Mucosa of gallbladder (tissue), 1 donor: Measurements from ENCODE around the gene STX2. TPM values are rescaled to one million over a fixed set of nuclear protein-coding genes. Genes with fewer than 3 reads are reported as not detected.
"Not testable (repeated sequence)": the region's sequence is repeated elsewhere in the genome, so short reads cannot be mapped to it uniquely, and the experiment has no call there.

Experiments used
- DNase-seq: peaks from one replicate; pipeline ENCODE4 v3.0.0-alpha.2; 2020; ENCODE audit warnings: low spot score
- total RNA-seq: library from RNA; stranded (reverse); gene quantifications from one replicate; pipeline ENCODE4 v1.2.1, GENCODE V29; 2021
- donor health status: DM: no; HTN: no; CAD: no.

Gene STX2
- total RNA-seq, 1 donor from 2014 or later, result 16.2 TPM

DNA sequence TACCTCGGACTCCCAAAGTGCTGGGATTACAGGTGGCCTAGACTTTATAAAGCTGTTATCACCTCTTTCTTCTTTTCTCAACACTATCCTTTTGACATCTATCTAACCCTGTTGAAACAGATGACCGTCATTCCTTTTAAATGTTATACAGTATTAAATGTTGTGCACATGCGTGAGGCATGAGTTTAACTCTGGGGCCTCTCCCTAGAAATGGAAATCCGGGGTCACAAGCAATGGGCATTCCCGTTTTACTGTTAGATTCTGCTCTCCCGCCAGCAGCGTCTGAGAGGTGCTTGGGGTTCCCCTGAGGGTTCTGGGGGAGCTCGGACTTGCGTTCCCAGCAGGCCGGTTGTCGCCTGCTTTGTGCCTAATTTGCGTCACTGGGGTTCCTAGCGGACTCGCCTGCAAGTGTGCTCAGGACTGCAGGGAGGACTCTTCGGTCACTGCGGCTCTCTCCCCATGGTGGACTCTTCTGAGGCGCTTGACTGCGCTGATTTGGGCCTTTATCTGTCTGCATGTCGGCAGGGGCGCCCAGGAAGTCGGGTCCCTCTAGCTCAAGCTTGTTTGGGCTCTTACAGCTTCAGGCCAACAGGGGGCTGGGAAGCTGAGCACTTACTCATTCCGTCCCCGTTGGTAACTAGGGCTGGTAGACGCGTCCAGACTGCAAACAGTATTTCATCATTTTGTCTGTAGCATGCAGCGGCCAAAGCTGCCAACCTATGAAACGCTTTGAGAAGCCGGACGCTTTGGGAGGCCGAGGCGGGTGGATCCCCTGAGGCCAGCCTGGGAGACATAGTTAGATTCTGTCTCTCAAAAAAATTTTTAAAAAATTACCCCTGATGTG is 31.6 kb upstream of the STX2 start:
- DNase-seq, result peak; percentile 45

DNA sequence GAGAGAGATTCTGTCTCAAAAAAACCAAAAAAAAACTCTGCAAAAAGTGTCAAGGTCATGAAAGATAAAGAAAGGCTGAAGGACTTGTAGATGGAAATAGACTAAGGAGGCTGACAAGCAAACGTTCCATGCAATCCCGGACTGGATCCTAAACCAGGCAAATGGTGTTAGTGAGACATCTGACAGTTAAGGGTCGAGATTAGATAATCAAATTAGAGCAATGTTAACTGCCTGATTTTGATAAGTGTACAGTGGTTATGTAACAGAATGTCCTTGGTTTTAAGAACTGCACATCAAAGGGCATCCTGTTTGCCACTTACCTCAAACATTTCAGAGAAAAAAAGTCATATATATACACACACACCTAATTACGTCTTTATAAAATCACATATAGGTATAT is 29.4 kb upstream of the STX2 start:
- no peak for DNase-seq

DNA sequence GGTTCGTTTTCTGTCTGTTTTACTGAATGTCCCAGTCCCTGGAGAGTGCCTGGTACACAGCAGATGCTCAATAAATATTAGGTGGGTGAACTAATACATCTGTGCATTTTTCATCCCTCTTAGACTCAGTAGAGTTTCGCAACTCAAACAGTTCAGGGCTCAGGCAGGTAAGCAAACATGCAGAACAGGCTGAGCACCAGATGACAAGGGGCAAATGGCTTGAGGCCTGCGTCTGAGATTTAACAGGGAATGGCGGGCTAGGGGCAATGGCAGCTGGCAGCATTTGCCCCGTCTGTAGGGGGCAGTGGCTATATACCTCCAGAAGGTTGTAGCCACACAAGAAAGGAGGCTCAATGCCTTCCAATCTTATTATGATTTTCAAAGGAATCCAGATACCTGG is 24.2 kb upstream of the STX2 start:
- DNase-seq, result no peak

DNA sequence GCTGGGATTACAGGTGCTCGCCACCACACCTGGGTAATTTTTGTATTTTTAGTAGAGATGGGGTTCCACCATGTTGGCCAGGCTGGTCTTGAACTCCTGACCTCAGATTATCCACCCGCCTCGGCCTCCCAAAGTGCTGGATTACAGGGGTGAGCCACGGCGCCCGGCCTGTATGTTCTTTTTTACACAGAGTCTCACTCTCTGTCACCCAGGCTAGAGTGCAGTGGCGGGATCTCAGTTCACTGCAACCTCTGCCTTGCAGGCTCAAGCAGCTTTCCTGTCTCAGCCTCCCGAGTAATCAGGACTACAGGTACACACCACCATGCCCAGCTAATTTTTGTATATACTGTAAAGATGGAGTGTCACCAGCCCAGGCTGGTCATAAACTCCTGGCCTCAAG is 23.7 kb upstream of the STX2 start:
- not testable (repeated sequence) for DNase-seq

DNA sequence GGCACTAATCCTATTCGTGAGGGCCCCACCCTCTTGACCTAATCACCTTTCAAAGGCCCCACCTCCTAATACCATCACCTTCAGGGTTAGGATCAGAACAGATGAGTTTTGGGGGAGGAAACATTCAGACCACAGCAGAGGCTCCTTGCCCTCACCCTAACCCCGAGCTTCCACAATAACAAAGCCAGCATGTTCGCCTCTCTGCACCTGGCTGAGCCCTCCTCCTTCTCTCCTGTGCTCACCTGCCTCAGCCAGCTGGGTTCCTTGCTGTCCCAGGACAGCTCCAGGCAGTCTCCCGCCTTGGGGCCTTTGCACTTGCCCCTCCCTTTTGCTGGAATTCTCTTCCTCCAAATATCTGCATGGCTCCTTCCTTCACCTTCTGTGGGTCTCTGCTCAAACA is 23.1 kb upstream of the STX2 start:
- DNase-seq, result no peak

DNA sequence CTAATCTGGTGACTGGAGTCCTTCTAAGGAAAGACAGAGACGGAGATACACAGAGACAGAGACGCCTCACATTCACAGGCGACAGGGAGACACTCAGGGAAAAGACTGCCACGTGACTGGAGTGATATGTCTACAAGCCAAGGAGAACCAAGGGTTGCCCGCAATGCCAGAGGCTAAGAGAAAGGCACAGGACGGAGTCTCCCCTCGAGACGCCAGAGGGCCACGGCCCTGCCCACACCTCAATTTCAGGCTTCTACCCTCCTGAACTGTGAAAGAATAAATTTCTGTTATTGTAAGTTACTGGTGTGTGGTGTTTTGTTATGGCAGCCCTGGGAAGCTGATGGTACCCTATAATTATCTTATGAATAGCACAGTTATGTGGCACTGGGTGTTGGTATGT is 21.3 kb upstream of the STX2 start:
- no peak for DNase-seq

DNA sequence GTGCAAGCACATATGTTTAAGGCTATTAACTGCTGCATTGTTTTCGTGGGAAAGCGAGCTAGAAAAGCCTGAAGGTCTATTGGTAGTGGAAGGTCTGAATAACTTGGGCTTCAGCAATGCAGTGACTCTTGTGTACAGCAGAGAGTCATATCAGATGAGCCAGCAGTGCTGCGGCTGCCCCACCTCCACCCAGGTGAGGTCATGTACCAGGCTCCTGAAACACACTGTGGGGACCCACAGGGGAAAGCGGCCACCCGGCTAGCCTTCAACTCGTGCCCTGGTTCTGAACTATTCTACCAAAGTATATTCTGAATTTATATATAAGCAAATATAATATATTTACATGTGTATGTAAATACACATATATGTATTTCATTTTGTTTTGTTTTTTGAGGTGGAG is 20.1 kb upstream of the STX2 start:
- no peak for DNase-seq

DNA sequence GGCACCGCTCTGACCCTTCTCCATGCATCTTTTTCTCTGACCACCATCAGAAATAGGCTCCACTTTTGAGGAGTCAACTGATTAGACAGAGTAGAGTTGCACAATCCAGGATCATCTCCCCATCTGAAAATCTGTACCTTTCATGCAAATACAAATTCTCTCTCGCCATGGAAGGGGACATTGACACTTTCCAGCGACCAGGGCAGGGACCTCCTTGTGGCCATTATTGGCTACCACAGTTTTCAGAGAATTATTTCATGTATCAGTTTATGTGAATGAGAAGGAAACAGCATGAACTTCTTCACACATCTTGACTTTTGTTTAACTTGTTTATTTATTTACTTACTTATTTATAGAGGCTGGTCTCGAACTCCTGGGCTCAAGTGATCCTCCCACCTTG is 19.0 kb upstream of the STX2 start:
- no peak for DNase-seq

DNA sequence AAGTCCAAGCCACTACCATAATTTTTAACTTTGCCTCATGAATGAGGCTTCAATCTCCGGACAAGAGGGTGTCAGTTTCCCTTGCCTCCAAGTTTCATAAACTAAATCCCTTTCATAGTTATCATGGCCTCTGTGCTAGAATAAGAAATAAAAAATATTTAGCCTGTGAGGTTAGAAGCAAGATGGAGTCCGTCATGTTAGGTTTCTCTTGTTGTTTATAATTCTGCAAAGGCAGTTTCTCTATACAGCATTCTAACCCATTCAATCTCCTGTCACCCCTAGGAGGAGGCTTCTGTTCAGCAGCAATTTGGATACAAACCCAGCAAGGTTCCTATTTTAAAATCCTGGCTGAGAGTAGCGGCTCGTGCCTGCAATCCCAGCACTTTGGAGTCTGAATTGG is 17.0 kb upstream of the STX2 start:
- no peak for DNase-seq

DNA sequence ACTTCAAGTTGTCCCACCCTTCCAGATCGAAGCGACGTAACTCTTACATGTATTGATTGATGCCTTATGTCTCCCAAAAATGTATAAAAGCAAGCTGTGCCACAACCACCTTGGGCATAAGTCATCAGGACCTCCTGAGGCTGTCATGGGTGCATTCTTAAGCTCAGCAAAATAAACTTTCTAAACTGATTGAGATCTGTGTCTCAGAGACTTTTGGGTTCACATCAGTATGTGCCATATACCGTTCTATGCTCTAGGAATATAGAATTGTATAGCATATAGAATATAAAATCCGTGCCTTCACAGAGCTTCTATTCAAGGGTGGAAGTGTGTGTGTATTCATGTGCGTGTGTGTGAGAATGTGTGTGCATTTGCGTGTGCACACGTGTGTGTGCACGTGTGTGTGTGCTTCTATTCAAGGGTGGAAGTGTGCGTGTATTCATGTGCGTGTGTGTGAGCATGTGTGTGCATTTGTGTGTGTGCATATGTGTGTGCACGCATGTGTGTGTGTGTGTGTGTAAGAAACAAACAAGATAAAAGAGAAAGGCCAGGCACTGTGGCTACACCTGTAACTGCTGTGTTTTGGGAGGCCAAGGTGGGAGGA is 11.5 kb upstream of the STX2 start:
- no peak for DNase-seq

DNA sequence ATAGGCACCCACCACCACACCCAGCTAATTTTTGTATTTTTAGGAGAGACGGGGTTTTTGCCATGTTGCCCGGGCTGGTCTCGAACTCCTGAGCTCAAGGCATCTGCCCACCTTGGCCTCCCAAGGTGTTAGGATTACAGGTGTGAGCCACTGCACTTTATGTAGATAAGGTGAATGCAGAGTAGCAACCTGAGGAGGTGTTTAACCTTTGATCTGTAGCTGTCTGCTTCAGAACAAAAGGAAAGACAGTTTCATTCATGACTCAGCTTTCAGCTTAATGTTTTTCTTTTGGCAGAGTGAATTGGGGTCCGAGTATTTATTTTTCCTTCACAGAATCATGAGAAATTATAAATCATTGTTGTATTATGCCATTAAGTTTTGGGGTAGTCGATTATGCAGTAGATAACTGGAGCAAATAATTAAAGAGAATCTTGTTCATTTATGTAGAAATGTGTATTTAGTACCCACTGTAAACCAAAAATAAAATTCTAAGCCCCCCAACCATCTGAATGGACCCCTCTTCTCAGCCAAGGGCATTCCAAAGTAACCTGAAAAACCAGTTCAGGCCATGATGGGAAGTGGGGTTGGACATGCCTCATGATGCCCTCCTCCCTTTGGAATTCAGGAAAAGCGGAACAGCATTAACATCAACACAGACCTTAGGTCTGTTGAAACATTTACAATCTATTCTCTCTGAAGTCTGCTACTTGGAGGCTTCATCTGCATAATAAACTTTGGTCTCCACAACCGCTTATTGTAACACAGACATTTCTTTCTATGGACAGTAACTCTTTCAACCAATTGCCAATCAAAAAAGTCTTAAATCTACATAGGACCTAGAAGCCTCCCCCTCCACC is 10.7 kb upstream of the STX2 start:
- peak; percentile 34 for DNase-seq

DNA sequence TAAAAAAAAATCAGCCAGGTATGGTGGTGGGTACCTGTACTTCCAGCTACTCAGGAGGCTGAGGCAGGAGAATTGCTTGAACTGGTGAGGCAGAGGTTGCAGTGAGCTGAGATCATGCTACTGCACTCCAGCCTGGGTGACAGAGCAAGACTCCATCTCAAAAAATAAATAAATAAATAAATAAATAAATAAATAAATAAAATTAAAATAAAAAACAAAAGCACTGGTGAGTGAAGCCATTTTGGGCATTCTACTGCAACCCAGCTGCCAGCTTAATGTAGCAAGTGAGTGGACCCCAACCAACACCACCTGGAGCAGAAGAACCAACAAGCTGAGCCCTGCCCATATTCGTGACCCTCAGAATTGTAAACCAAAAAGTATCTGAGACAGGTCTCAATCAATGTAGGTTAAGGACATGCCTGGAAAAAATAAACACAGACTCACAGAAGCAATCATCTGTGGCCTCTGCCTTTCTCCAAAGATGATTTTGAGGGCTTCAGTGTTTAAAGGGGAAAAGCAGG is 9.8 kb upstream of the STX2 start:
- not testable (repeated sequence) for DNase-seq

DNA sequence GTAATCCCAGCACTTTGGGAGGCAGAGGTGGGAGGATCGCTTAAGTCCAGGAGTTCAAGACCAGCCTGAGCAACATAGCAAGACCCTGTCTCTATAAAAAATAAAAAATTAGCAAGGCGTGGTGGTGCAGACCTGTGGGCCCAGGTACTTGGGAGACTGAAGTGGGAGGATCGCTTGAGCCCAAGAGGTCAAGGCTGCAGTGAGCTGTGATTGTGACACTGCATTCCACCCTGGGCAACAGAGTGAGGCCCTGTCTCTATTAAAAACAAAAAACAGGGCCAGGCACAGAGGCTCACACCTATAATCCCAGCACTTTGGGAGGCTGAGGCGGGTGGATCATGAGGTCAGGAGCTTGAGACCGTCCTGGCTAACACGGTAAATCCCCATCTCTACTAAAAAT is 9.1 kb upstream of the STX2 start:
- not testable (repeated sequence) for DNase-seq

DNA sequence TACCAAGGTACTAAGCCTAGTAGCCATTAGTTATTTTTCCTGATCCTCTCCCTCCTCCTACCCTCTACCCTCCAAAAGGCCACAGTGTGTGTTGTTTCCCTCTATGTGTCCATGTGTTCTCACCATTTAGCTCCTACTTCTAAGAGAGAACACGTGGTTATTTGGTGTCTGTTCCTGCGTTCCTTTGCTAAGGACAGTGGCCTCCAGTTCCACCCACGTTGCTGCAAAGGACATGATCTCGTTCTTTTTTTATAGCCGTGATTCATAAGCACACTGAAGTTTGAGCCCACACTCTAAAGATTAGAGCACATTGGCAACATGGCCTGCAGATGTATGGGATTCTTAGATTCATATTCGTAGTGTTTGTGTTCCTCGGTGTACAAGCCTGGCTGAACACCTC is 8.1 kb upstream of the STX2 start:
- DNase-seq, result no peak

DNA sequence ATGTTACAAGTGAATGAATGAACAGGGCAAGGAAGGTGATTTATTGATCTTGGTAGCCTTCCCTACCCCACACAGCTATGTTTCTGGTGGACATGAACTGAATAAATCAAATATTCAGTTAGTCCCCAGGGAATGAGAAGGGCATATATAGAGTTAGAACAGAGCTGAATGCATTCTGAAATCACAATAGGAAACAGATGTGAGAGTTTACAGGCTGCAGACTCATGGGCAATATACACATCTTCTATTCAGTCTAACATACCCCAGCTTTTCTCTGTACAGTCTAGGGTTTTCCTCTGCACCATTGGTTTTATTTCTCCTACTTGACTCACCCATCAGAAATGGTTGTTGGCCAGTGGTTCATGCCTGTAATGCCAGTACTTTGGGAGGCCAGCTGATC is 7.3 kb upstream of the STX2 start:
- no peak for DNase-seq

DNA sequence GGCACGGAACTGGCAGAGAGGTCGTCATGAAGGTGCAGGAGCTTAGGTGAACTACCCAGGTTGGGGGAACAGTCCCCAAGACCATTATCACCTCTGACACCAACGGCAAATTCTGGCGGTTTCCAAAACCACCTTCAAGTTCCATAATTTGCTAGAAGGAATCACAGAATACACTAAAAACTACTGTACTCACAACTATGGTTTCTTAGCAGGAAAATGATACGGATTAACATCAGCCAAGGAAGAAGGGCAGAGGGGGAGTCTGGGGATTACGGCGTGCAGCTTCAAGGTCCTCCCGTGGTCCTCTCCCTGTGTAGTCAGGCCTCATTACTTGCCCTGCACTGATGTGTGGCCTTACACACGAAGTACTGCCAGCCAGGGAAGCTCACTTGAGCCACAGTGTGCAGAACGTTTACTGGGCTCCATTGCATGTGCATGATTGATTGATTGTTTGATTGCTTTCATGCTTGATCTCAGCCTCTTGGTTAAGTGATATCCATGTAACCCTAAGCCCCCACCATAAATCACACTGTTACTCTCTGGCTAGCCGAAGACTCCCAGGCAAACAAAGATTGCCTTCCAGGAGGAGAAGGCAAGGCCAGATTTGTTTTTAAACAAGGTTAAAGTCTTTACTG is 837 bp upstream of the STX2 start:
- DNase-seq, result no peak

DNA sequence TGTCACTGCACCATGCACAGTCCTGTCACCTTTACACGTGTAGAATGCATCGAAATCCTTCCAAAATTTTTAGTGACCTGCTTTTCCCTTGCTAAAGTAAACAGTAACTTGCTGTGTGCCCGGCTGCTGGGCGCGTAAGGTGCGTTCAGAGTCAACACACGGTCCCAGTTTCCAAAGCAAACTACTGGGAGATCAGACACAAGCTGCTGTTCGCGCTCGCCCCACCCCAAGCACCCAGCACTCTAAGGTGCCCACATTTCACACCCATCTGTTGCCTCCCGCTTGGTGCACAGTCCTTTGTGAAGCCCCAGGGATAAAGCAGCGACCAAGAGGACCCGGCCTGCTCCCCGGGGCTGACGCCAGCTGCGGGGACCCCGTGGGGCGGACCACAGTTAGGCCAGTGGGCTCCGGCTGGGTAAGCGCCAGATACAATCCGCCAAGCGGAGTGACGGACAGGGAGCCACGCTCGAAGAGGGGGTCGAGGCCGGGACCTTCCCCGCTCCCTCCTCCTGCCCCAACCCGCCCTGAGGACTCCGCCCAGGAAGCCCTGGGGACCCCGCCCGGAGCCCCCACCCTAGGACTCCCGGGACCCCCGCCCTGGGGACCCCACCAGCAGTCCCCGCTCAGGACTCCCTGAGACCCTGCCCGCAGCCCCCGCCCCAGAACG is 633 bp downstream of the STX2 start:
- no peak for DNase-seq

DNA sequence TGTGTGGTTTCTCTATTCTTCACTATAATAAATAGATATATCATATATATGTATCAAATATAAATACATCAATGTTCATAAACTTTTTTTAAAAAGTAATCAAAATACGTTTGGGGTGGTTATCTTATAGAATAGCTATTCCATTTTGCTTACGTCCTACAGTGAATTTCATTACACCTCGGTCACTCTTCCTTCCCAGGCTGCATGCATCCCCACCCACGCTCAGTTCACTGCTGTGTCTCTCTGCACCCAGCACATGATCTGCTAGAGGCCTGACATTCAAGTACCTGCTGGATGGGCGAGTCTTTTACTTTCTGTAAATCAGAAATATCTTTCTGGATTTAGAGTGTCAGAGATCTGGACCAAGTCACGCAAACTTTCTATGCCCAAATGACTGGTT is 3.6 kb downstream of the STX2 start:
- no peak for DNase-seq

DNA sequence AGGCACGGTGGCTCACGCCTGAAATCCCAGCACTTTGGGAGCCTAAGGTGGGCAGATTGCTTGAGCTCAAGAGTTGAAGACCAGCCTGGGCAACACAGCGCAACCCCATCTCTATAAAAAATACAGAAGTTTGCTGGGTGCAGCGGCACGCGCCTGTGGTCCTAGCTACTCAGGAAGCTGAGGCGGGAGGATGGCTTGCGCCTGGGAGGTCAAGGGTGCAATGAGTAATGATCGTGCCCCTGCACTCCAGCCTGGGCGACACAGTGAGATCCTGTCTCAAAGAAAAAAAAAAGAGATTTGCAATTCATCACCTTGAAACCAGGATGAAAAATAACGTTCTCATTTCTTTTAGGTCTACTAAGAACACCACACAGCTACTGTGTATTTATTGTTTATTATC is 4.0 kb downstream of the STX2 start:
- DNase-seq, result no peak

DNA sequence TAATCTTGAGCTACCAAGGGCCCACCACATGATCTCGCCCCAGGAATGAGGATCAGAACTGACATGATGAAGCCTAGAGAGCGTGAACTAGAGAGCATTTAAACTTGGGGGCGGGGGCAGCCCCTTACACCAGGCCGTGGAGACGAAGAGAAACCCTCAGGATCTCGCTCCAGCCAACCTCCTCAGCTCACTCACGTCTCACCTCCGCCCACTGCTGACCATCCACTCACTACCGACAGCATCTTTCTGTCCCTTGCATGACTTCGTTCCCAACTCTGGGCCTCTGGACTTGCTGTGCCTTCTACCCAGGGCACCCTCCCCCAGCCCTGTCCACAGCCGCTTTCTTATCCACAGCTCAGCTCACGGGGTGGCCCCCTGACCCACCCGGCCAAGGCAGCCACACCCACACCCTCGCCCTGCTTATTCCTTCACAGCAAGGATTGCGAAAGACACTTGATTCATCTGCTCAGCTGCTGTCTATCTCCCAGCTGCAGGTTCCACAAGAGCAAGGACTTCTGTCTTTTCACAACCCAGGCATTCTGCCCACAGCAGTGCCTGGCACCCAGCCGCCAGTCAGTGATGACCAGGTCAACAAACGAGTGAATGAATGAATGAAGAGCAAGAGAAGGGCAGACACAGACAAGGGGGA is 6.4 kb downstream of the STX2 start:
- DNase-seq, result no peak

DNA sequence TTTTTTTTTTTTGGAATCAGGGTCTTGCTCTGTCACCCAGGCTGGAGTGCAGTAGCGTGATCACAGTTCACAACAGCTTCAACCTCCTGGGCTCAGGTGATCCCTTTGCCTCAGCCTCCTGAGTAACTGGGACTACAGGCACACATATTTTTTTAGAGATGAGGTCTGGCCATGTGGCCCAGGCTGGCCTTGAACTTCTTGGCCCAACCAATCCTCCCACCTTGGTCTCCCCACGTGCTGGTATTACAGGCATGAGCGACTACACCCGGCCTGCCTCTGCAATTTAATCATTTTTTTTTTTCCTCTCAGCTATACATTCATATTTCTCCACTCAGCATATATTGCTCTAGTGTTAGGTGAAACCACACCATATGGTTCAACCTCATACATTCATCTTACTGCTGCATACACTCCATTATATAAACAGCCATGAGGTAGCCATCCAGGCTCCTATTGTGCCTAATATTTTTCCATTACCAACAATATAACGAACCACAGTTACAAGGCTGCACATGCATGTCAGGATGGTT is 7.1 kb downstream of the STX2 start:
- no peak for DNase-seq
